Esophagus squamous epithelium (tissue), 4 donors: ENCODE measurements around the gene KHNYN.

ENCODE experiments used
- POLR2A ChIP-seq, 4 donors: fragments of 450-650 bp; IDR thresholded peaks; one replicate each; pipeline ENCODE4 v1.6.1; 2017; ENCODE audit warnings: antibody characterized with exemption in 4 of 4, mild to moderate bottlenecking in 4 of 4, moderate library complexity in 3 of 4
- TF ChIP-seq, protein P1 (sequence below), 6 experiments: fragments of 450-650 bp in 4 of 6; fragments of 200-600 bp in 2 of 6; sonication (generic) in 2 of 6; IDR thresholded peaks; one replicate each; pipeline ENCODE4 v1.5.1; 2016 to 2019; ENCODE audit warnings: antibody characterized with exemption in 6 of 6, mild to moderate bottlenecking in 4 of 6, moderate library complexity in 4 of 6

- TF ChIP-seq, protein P1, sequence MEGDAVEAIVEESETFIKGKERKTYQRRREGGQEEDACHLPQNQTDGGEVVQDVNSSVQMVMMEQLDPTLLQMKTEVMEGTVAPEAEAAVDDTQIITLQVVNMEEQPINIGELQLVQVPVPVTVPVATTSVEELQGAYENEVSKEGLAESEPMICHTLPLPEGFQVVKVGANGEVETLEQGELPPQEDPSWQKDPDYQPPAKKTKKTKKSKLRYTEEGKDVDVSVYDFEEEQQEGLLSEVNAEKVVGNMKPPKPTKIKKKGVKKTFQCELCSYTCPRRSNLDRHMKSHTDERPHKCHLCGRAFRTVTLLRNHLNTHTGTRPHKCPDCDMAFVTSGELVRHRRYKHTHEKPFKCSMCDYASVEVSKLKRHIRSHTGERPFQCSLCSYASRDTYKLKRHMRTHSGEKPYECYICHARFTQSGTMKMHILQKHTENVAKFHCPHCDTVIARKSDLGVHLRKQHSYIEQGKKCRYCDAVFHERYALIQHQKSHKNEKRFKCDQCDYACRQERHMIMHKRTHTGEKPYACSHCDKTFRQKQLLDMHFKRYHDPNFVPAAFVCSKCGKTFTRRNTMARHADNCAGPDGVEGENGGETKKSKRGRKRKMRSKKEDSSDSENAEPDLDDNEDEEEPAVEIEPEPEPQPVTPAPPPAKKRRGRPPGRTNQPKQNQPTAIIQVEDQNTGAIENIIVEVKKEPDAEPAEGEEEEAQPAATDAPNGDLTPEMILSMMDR (IDR thresholded peaks at IDR 0.05), result no peak
- TF ChIP-seq POLR2A (IDR thresholded peaks at IDR 0.05), result no peak
These were observed 10.3 kb downstream of the KHNYN start for GRCh38 chr14:24439830-24440605.
